ENCODE measurements around the gene PTPRG.

DNA sequence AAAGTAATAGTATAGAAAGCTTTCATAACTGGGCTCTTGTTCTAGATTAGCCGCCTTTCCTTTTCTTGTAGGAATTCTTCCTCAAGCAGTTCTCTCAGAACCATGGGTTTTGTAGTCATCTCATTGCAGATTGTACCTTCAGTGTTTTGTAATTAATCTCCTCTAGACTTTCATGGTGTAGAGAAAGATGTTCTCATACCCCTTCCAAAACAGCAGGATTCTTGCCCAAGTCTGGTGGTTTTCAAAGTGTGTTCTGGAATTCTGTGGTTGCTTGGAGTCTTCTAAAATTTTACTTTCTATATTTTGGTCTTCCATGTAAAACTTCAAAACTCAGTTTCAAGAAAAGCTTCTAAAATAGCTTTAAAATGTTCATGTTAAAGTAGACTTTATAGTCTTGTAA, 293.8 kb downstream of the PTPRG start:
- TF ChIP-seq, protein P1, sequence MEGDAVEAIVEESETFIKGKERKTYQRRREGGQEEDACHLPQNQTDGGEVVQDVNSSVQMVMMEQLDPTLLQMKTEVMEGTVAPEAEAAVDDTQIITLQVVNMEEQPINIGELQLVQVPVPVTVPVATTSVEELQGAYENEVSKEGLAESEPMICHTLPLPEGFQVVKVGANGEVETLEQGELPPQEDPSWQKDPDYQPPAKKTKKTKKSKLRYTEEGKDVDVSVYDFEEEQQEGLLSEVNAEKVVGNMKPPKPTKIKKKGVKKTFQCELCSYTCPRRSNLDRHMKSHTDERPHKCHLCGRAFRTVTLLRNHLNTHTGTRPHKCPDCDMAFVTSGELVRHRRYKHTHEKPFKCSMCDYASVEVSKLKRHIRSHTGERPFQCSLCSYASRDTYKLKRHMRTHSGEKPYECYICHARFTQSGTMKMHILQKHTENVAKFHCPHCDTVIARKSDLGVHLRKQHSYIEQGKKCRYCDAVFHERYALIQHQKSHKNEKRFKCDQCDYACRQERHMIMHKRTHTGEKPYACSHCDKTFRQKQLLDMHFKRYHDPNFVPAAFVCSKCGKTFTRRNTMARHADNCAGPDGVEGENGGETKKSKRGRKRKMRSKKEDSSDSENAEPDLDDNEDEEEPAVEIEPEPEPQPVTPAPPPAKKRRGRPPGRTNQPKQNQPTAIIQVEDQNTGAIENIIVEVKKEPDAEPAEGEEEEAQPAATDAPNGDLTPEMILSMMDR (conservative IDR thresholded peaks at IDR 0.05; ENCODE audit: low read depth, low read length): no peak
- no peak for TF ChIP-seq EZH2 (IDR thresholded peaks at IDR 0.05; ENCODE audit: borderline replicate concordance, low read depth, low read length, poor library complexity, severe bottlenecking)
